Body of pancreas (tissue), 4 donors: Measurements from ENCODE around the gene PGM3. TPM values are rescaled to one million over a fixed set of nuclear protein-coding genes. Genes with fewer than 3 reads are reported as not detected.

Source experiments
- ATAC-seq: fragments of 150-250 bp; one replicate; pipeline ENCODE4 v1.9.1; 2016
- DNase-seq, 4 donors: peaks; one replicate each; pipeline ENCODE4 v3.0.0-alpha.2; 2019
- H3K27ac ChIP-seq, 4 donors: fragments of 200-600 bp; sonication (generic); 1 replicate in 3 of 4; 2 replicates in 1 of 4; pipeline versions ENCODE4 v1.5.1 to v1.6.1; 2016 to 2019; ENCODE audit warnings: mild to moderate bottlenecking in 1 of 4, mixed read lengths in 1 of 4, moderate library complexity in 1 of 4
- H3K27me3 ChIP-seq, 2 donors: fragments of 200-600 bp; sonication (generic); one replicate each; pipeline ENCODE4 v1.6.0; 2016; ENCODE audit warnings: mild to moderate bottlenecking in 1 of 2
- H3K36me3 ChIP-seq, 2 donors: fragments of 200-600 bp; sonication (generic); replicated peaks in 1 of 2; 2 replicates each; pipeline ENCODE4 v1.5.1; 2016; ENCODE audit warnings: low read depth in 2 of 2; ENCODE audit not compliant: insufficient read depth in 1 of 2
- H3K4me1 ChIP-seq: fragments of 200-600 bp; sonication (generic); one replicate; pipeline ENCODE4 v1.6.0; 2016
- H3K4me3 ChIP-seq, 2 donors: fragments of 200-600 bp; sonication (generic); 1 replicate in 1 of 2; 2 replicates in 1 of 2; pipeline ENCODE4 v1.5.1; 2016 to 2019
- H3K9me3 ChIP-seq, 3 donors: fragments of 200-600 bp; sonication (generic); 1 replicate in 2 of 3; 2 replicates in 1 of 3; pipeline ENCODE4 v1.5.1; 2016
- CTCF ChIP-seq, 7 experiments: fragments of 450-650 bp in 4 of 7; fragments of 200-600 bp in 3 of 7; sonication (generic) in 3 of 7; IDR thresholded peaks; one replicate each; pipeline ENCODE4 v1.5.1; 2016 to 2019; ENCODE audit warnings: antibody characterized with exemption in 7 of 7
- POLR2A ChIP-seq, 3 donors: fragments of 450-650 bp; IDR thresholded peaks; one replicate each; pipeline ENCODE4 v1.6.1; 2016; ENCODE audit warnings: antibody characterized with exemption in 3 of 3, mild to moderate bottlenecking in 2 of 3
- WGBS, 2 donors: methylation state at CpG; one replicate each; pipeline ENCODE4 v1.1.5; 2017; 5-methylcytosine and 5-hydroxymethylcytosine counted together
- intact Hi-C: fragments of 100-400 bp; cut with DNase I; formaldehyde crosslinking; loops from one replicate; pipeline ENCODE4 v1.15.1; 2023
- total RNA-seq, 2 donors: library from RNA; depleted of rRNA; stranded (reverse); fragments of >200 nt; gene quantifications; one replicate each; pipeline ENCODE4 v1.1.0, GENCODE V29; 2016

PGM3 gene
- total RNA-seq, 2 donors from 2014 or later = 50.1 to 61.0 TPM

DNA sequence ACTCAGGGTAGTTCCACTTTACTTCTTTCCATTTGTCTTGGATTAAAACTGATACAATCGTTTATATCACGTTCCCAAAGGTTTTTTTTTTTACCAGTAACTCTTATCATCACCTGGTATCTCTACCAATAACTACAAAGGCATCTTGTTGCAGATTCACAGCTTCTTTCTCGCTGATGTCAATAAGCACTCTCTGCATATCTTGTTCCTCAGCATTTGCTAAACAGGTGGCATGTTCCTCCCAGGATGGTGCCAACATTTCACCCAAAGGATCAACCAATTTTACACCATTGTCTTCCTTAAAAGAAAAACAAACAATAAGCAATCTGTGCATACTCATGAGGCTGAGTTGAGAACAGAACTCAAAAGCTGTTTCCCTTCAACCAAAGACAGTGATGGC, 4.6 kb downstream of the PGM3 start:
- Histone ChIP-seq H3K4me1 (peaks cover 30% of the 10 kb centered on the region), H3K9me3 (no peaks in the 10 kb centered on the region), H3K36me3 (peaks cover 4 to 12% of the 10 kb centered on the region in 2 donors), H3K4me3 (no peak overlapping the region), H3K27ac (no peak overlapping the region), H3K27me3 (no peaks in the 10 kb centered on the region)
- intact Hi-C loops = no loop called here
- TF ChIP-seq POLR2A (IDR thresholded peaks at IDR 0.05) (no peak), CTCF (IDR thresholded peaks at IDR 0.05) (no peak)
- 12 to 37% methylated on average over 3 of the region's 3 CpGs for WGBS, 2 donors
- ATAC-seq (no peak), DNase-seq (no peak)

GRCh38 chr6:83185096-83185495, 8.0 kb downstream of the PGM3 start:
- DNase-seq (no peak), ATAC-seq (no peak)
- Histone ChIP-seq H3K9me3 (no peaks in the 10 kb centered on the region), H3K36me3 (peaks cover 4 to 21% of the 10 kb centered on the region in 2 donors), H3K27ac (no peak overlapping the region), H3K4me1 (peaks cover 31% of the 10 kb centered on the region), H3K27me3 (no peaks in the 10 kb centered on the region), H3K4me3 (no peak overlapping the region)
- TF ChIP-seq POLR2A (IDR thresholded peaks at IDR 0.05) (no peak), CTCF (IDR thresholded peaks at IDR 0.05) (no peak)
- intact Hi-C loops = no loop called here
- WGBS, 2 donors = 94 to 100% methylated on average over 2 of the region's 2 CpGs

DNA sequence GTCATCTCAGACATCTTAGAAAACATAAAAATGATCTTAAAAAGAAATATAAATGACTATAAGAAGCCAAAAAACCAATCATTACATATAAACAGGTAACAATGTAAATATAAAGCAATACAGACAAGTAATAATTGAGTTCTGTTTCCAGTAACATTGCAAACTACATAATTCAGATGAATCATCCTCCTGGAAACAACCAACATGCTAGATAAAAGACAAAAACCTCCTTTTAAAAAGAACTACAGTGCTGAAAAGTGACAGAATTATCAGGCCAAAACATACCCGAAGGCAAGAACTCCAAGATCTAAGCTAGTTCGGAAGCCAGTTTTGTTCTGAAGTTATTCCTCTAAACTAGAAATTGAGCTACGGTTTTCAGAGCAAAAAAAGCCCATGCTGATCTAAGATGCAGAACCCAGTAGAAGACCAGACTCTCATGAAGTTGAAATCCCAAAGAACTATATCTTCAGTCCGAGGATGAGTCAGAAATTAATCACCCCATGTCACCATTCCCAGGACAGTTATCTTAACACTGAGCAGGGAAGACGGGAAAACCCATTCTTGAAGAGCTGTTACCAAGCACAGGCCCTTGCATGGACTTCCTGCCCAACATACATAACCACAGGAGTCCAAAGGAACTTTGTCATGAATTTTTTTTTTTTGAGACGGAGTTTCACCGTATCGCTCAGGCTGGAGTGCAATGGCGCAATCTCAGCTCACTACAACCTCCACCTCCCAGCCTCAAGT, 9.8 kb downstream of the PGM3 start:
- intact Hi-C loops = no loop called here
- peak; percentile 33 for ATAC-seq
- Histone ChIP-seq H3K4me3 (no peak overlapping the region), H3K27ac (no peak overlapping the region), H3K36me3 (peaks cover 4 to 21% of the 10 kb centered on the region in 2 donors), H3K27me3 (no peaks in the 10 kb centered on the region), H3K4me1 (peaks cover 14% of the 10 kb centered on the region), H3K9me3 (no peaks in the 10 kb centered on the region)
- DNase-seq = peak in 1 of 4 donors; percentile 10
- TF ChIP-seq POLR2A (IDR thresholded peaks at IDR 0.05) = no peak
- no peak for TF ChIP-seq CTCF (IDR thresholded peaks at IDR 0.05)
- 62 to 70% methylated on average over 9 of the region's 9 CpGs for WGBS, 2 donors

GRCh38 chr6:83182114-83182513, 11.0 kb downstream of the PGM3 start:
- no peak for DNase-seq
- Histone ChIP-seq H3K27ac (no peak overlapping the region), H3K27me3 (no peaks in the 10 kb centered on the region), H3K9me3 (no peaks in the 10 kb centered on the region), H3K4me3 (no peak overlapping the region), H3K36me3 (peaks cover 4 to 21% of the 10 kb centered on the region in 2 donors), H3K4me1 (peaks cover 6% of the 10 kb centered on the region)
- intact Hi-C loops = no loop called here
- TF ChIP-seq CTCF (IDR thresholded peaks at IDR 0.05) (no peak), POLR2A (IDR thresholded peaks at IDR 0.05) (no peak)
- 47 to 54% methylated on average over 1 of the region's 1 CpG for WGBS, 2 donors
- ATAC-seq = no peak

- ATAC-seq = no peak
- Histone ChIP-seq H3K36me3 (peaks cover 4 to 18% of the 10 kb centered on the region in 2 donors), H3K27me3 (no peaks in the 10 kb centered on the region), H3K4me1 (peaks cover 4% of the 10 kb centered on the region), H3K4me3 (no peak overlapping the region), H3K27ac (no peak overlapping the region), H3K9me3 (no peaks in the 10 kb centered on the region)
- TF ChIP-seq POLR2A (IDR thresholded peaks at IDR 0.05) (no peak), CTCF (IDR thresholded peaks at IDR 0.05) (no peak)
- DNase-seq = no peak
- intact Hi-C loops = no loop called here
Measured at GRCh38 chr6:83180426-83180950, 12.6 kb downstream of the PGM3 start.
